K562 (cell line): ENCODE measurements around the gene TMEM176B.

Experiments
- EZH2 ChIP-seq: IDR thresholded peaks from 2 replicates; pipeline ENCODE4 v1.6.1; 2012; ENCODE audit warnings: low read depth, mild to moderate bottlenecking, inconsistent platforms, low read length, borderline replicate concordance
- MTA2 ChIP-seq: fragments of 450-650 bp; IDR thresholded peaks from 2 replicates; pipeline ENCODE4 v1.6.1; 2016; ENCODE audit warnings: low read depth
- POLR2A ChIP-seq: fragments of 450-650 bp; conservative IDR thresholded peaks from 2 replicates; pipeline ENCODE4 v1.6.1; 2016
- PTTG1 ChIP-seq: fragments of 450-650 bp; IDR thresholded peaks from 2 replicates; pipeline ENCODE4 v1.6.1; 2016; ENCODE audit warnings: low read depth, mild to moderate bottlenecking, missing genetic modification characterization, missing compliant biosample characterization

DNA sequence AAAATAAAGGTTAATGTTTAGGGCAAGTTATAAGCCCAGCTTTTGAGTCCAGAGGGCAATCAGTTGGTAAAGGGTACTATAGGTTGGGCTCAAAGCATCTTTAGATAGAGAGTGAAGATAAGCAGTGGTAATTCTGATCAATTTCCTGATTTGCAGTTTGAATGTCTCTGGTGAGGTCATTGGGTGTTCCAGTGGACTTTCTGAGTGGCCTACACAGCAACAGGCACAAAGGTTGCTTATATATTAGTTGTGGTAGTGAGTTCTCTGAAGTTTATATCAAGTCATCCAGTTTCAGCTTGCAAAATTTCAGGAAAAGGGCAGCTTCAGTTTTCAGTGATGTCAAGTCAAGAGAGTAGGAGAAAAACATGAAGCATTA lies 33.8 kb downstream of the TMEM176B start:
- no peak for TF ChIP-seq PTTG1 (tag)
- no peak for TF ChIP-seq EZH2
- TF ChIP-seq MTA2 = no peak
- TF ChIP-seq POLR2A = no peak
